ENCODE measurements around the gene CACNA1S.

Gene CACNA1S

GRCh38 chr1:201026234-201026633 is 86.0 kb downstream of the CACNA1S start:
- no peaks in the 10 kb centered on the region for H3K9me2 ChIP-seq (replicated peaks; ENCODE audit: control insufficient read depth, low read length)
- TF ChIP-seq EZH2phosphoT487 (IDR thresholded peaks at IDR 0.05; ENCODE audit: borderline replicate concordance, low read length) (no peak), CTCF (IDR thresholded peaks at IDR 0.05; ENCODE audit: low read depth, low read length, poor library complexity, severe bottlenecking) (no peak)
- H3K4me3 ChIP-seq (ENCODE audit: low read length) = peak overlapping the region; percentile 56
- no peaks in the 10 kb centered on the region for H3K9me3 ChIP-seq (ENCODE audit: control insufficient read depth, insufficient read depth, low read length)
- H3K36me3 ChIP-seq (ENCODE audit: control insufficient read depth, low read length) = peaks cover 4% of the 10 kb centered on the region; the same call in 1 of the 2 replicates
- peak overlapping the region; percentile 28 for H3K27ac ChIP-seq (ENCODE audit: low read depth, low read length)
- no peaks in the 10 kb centered on the region for H3F3A ChIP-seq (ENCODE audit: control insufficient read depth, insufficient read depth)
- peaks cover 18% of the 10 kb centered on the region for H3K79me2 ChIP-seq (ENCODE audit: control insufficient read depth, low read length)
- H4K20me1 ChIP-seq (ENCODE audit: control insufficient read depth, insufficient read depth, low read depth, low read length) = no peaks in the 10 kb centered on the region
- no peaks in the 10 kb centered on the region for H3K27me3 ChIP-seq (ENCODE audit: control insufficient read depth, low read length)
- peaks cover 60% of the 10 kb centered on the region for H3K4me1 ChIP-seq (ENCODE audit: control insufficient read depth, low read length)
- peak overlapping the region; percentile 75 for H3K4me2 ChIP-seq (ENCODE audit: low read length)

- H3K9me3 ChIP-seq (ENCODE audit: control insufficient read depth, insufficient read depth, low read length) = no peaks in the 10 kb centered on the region
- peaks cover 4% of the 10 kb centered on the region; the same call in 1 of the 2 replicates for H3K36me3 ChIP-seq (ENCODE audit: control insufficient read depth, low read length)
- 0 out of 2 replicates have a peak, but pooled peaks cover 3% of the 10 kb centered on the region for H3F3A ChIP-seq (ENCODE audit: control insufficient read depth, insufficient read depth)
- no peak for TF ChIP-seq EZH2phosphoT487 (IDR thresholded peaks at IDR 0.05; ENCODE audit: borderline replicate concordance, low read length)
- TF ChIP-seq CTCF (IDR thresholded peaks at IDR 0.05; ENCODE audit: low read depth, low read length, poor library complexity, severe bottlenecking) = peak; percentile 60
- peaks cover 67% of the 10 kb centered on the region for H3K4me1 ChIP-seq (ENCODE audit: control insufficient read depth, low read length)
- no peaks in the 10 kb centered on the region for H3K27me3 ChIP-seq (ENCODE audit: control insufficient read depth, low read length)
- no peak overlapping the region for H3K27ac ChIP-seq (ENCODE audit: low read depth, low read length)
- H3K9me2 ChIP-seq (replicated peaks; ENCODE audit: control insufficient read depth, low read length) = no peaks in the 10 kb centered on the region
- peaks cover 24% of the 10 kb centered on the region for H3K79me2 ChIP-seq (ENCODE audit: control insufficient read depth, low read length)
- H4K20me1 ChIP-seq (ENCODE audit: control insufficient read depth, insufficient read depth, low read depth, low read length) = peaks cover 3% of the 10 kb centered on the region; the same call in 1 of the 2 replicates
- H3K4me3 ChIP-seq (ENCODE audit: low read length) = no peak overlapping the region
- peak overlapping the region; percentile 75 for H3K4me2 ChIP-seq (ENCODE audit: low read length)
Measured at GRCh38 chr1:201025571-201026002, 86.6 kb downstream of the CACNA1S start.

GRCh38 chr1:201024625-201024998 is 87.6 kb downstream of the CACNA1S start:
- Histone ChIP-seq H3K9me2 (replicated peaks; ENCODE audit: control insufficient read depth, low read length) (no peaks in the 10 kb centered on the region), H4K20me1 (ENCODE audit: control insufficient read depth, insufficient read depth, low read depth, low read length) (peaks cover 3% of the 10 kb centered on the region; the same call in 1 of the 2 replicates), H3K79me2 (ENCODE audit: control insufficient read depth, low read length) (peaks cover 24% of the 10 kb centered on the region), H3K9me3 (ENCODE audit: control insufficient read depth, insufficient read depth, low read length) (no peaks in the 10 kb centered on the region), H3K4me1 (ENCODE audit: control insufficient read depth, low read length) (peaks cover 76% of the 10 kb centered on the region), H3K27ac (ENCODE audit: low read depth, low read length) (no peak overlapping the region), H3K4me2 (ENCODE audit: low read length) (no peak overlapping the region), H3K36me3 (ENCODE audit: control insufficient read depth, low read length) (peaks cover 4% of the 10 kb centered on the region; the same call in 1 of the 2 replicates), H3K27me3 (ENCODE audit: control insufficient read depth, low read length) (no peaks in the 10 kb centered on the region), H3F3A (ENCODE audit: control insufficient read depth, insufficient read depth) (peaks cover 13% of the 10 kb centered on the region), H3K4me3 (ENCODE audit: low read length) (no peak overlapping the region)
- TF ChIP-seq CTCF (IDR thresholded peaks at IDR 0.05; ENCODE audit: low read depth, low read length, poor library complexity, severe bottlenecking) = no peak
- TF ChIP-seq EZH2phosphoT487 (IDR thresholded peaks at IDR 0.05; ENCODE audit: borderline replicate concordance, low read length) = no peak
